ENCODE results near the gene MGAT4A.

DNA sequence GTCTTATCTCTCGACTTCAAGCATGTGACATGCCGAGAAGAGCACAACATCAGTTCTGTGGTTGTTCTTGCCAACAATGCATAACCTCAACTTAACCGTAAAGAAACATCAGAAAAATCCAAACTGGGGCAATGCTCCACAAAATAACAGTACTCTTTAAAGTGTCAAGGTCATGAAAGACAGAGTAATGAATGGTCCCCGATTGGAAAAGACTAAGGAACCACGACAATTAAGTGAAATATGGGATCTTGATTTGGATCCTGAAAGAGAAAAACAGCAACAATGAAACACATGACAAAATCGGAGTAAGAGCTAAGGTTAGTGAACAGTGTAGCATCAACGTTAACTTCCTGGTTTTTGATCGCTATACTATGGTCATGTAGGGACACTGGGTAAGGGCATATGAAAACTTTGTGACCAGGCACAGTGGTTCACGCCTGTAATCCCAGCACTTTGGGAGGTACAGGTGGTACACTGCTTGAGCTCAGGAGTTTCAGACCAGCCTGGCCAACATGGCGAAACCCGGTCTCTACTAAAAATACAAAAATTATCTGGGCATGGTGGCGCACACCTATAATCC lies 67.3 kb downstream of the MGAT4A start:
- TF ChIP-seq POLR2A (IDR thresholded peaks at IDR 0.05; ENCODE audit: insufficient read depth in 1 of 2, low read depth in 2 of 2, low read length in 2 of 2): no peak
- no peak for TF ChIP-seq ZNF17 (CRISPR knock-in tag; IDR thresholded peaks at IDR 0.05)
- TF ChIP-seq POLR2AphosphoS5 (IDR thresholded peaks at IDR 0.05; ENCODE audit: low read depth, low read length): no peak
- TF ChIP-seq MTA3 (CRISPR knock-in tag; IDR thresholded peaks at IDR 0.05): no peak
- no peak for TF ChIP-seq ZNF567 (CRISPR knock-in tag; IDR thresholded peaks at IDR 0.05; ENCODE audit: borderline replicate concordance)
- no peak for TF ChIP-seq SMAD1 (CRISPR knock-in tag; IDR thresholded peaks at IDR 0.05; ENCODE audit: borderline replicate concordance, low read depth)
- TF ChIP-seq, protein P1, sequence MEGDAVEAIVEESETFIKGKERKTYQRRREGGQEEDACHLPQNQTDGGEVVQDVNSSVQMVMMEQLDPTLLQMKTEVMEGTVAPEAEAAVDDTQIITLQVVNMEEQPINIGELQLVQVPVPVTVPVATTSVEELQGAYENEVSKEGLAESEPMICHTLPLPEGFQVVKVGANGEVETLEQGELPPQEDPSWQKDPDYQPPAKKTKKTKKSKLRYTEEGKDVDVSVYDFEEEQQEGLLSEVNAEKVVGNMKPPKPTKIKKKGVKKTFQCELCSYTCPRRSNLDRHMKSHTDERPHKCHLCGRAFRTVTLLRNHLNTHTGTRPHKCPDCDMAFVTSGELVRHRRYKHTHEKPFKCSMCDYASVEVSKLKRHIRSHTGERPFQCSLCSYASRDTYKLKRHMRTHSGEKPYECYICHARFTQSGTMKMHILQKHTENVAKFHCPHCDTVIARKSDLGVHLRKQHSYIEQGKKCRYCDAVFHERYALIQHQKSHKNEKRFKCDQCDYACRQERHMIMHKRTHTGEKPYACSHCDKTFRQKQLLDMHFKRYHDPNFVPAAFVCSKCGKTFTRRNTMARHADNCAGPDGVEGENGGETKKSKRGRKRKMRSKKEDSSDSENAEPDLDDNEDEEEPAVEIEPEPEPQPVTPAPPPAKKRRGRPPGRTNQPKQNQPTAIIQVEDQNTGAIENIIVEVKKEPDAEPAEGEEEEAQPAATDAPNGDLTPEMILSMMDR (CRISPR knock-in tag; IDR thresholded peaks at IDR 0.05): no peak
- TF ChIP-seq FOXM1 (CRISPR knock-in tag; IDR thresholded peaks at IDR 0.05): no peak
- no peak for TF ChIP-seq NFE2L2 (IDR thresholded peaks at IDR 0.05; ENCODE audit: low read length)
- TF ChIP-seq, protein P2, sequence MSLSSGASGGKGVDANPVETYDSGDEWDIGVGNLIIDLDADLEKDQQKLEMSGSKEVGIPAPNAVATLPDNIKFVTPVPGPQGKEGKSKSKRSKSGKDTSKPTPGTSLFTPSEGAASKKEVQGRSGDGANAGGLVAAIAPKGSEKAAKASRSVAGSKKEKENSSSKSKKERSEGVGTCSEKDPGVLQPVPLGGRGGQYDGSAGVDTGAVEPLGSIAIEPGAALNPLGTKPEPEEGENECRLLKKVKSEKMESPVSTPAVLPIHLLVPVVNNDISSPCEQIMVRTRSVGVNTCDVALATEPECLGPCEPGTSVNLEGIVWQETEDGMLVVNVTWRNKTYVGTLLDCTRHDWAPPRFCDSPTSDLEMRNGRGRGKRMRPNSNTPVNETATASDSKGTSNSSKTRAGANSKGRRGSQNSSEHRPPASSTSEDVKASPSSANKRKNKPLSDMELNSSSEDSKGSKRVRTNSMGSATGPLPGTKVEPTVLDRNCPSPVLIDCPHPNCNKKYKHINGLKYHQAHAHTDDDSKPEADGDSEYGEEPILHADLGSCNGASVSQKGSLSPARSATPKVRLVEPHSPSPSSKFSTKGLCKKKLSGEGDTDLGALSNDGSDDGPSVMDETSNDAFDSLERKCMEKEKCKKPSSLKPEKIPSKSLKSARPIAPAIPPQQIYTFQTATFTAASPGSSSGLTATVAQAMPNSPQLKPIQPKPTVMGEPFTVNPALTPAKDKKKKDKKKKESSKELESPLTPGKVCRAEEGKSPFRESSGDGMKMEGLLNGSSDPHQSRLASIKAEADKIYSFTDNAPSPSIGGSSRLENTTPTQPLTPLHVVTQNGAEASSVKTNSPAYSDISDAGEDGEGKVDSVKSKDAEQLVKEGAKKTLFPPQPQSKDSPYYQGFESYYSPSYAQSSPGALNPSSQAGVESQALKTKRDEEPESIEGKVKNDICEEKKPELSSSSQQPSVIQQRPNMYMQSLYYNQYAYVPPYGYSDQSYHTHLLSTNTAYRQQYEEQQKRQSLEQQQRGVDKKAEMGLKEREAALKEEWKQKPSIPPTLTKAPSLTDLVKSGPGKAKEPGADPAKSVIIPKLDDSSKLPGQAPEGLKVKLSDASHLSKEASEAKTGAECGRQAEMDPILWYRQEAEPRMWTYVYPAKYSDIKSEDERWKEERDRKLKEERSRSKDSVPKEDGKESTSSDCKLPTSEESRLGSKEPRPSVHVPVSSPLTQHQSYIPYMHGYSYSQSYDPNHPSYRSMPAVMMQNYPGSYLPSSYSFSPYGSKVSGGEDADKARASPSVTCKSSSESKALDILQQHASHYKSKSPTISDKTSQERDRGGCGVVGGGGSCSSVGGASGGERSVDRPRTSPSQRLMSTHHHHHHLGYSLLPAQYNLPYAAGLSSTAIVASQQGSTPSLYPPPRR (CRISPR knock-in tag; IDR thresholded peaks at IDR 0.05; ENCODE audit: borderline replicate concordance): no peak
- no peak for TF ChIP-seq SP1 (IDR thresholded peaks at IDR 0.05)
- no peak for TF ChIP-seq SP1 (CRISPR knock-in tag; IDR thresholded peaks at IDR 0.05)
- TF ChIP-seq RXRB (CRISPR knock-in tag; IDR thresholded peaks at IDR 0.05; ENCODE audit: borderline replicate concordance): no peak
- no peak for TF ChIP-seq MTA1 (CRISPR knock-in tag; IDR thresholded peaks at IDR 0.05; ENCODE audit: borderline replicate concordance)
